Hepatocyte (in vitro differentiated cells): ENCODE data around the gene MFSD11.

ENCODE experiments used
- CTCF ChIP-seq: fragments of 200-600 bp; sonication (generic); IDR thresholded peaks from 2 replicates; pipeline ENCODE4 v1.5.1; 2016; ENCODE audit warnings: antibody characterized with exemption, mild to moderate bottlenecking; ENCODE audit not compliant: poor library complexity
- EZH2 ChIP-seq: fragments of 200-600 bp; sonication (generic); IDR thresholded peaks from 2 replicates; pipeline ENCODE4 v1.6.1; 2016; ENCODE audit warnings: antibody characterized with exemption, mild to moderate bottlenecking, borderline replicate concordance
- EZH2phosphoT487 ChIP-seq: fragments of 200-600 bp; sonication (generic); IDR thresholded peaks from one replicate; pipeline ENCODE4 v1.6.1; 2018; ENCODE audit warnings: antibody characterized with exemption, mild to moderate bottlenecking, low read depth, moderate library complexity; ENCODE audit not compliant: unreplicated experiment, severe bottlenecking

- TF ChIP-seq CTCF: no peak
- TF ChIP-seq EZH2: no peak
- no peak for TF ChIP-seq EZH2phosphoT487
Measured at GRCh38 chr17:76826330-76827068, 88.6 kb downstream of the MFSD11 start.
